A549 (cell line): Measurements from ENCODE around the gene MYPOP.

Source experiments
- FOSB ChIP-seq: fragments of 250-450 bp; sonication (Bioruptor Pico); IDR thresholded peaks from 2 replicates; pipeline ENCODE4 v1.5.0; 2020; ENCODE audit warnings: mild to moderate bottlenecking, moderate library complexity
- MAZ ChIP-seq: fragments of 150-350 bp; IDR thresholded peaks from 2 replicates; pipeline ENCODE4 v1.6.1; 2014; ENCODE audit warnings: antibody characterized with exemption, low read depth, low read length, borderline replicate concordance
- RAD21 ChIP-seq, 2 experiments: fragments of >200 bp in 1 of 2; sonication (Bioruptor Twin) in 1 of 2; formaldehyde crosslinking in 1 of 2; IDR thresholded peaks in 1 of 2; conservative IDR thresholded peaks in 1 of 2; 2 replicates in 1 of 2; 3 replicates in 1 of 2; pipeline ENCODE4 v1.6.1; 2012 to 2018; ENCODE audit warnings: inconsistent platforms in 1 of 2
- TF ChIP-seq, protein P1 (sequence below): fragments of >200 bp; sonication (Bioruptor Twin); formaldehyde crosslinking; IDR thresholded peaks from 3 replicates; pipeline ENCODE4 v1.5.1; 2016

DNA sequence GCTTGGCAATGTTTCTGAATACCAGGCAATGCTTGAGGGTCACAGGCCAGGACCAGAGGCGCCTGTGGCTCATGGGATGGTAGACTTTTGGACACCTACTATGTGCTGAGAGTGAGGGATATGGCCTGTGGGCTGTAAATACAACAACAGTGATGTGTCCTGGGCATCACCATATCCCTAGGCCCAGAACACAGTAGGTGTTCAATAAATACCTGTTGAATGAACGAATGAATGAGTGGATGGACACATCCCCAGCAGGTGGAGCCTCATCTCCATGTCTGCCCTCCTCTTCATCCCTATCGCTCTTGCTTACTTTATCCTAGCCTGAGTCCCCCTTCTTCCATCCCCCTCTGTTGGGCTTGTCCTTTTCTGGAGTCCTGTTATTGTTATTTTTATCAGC lies 28.6 kb upstream of the MYPOP start:
- TF ChIP-seq, protein P1, sequence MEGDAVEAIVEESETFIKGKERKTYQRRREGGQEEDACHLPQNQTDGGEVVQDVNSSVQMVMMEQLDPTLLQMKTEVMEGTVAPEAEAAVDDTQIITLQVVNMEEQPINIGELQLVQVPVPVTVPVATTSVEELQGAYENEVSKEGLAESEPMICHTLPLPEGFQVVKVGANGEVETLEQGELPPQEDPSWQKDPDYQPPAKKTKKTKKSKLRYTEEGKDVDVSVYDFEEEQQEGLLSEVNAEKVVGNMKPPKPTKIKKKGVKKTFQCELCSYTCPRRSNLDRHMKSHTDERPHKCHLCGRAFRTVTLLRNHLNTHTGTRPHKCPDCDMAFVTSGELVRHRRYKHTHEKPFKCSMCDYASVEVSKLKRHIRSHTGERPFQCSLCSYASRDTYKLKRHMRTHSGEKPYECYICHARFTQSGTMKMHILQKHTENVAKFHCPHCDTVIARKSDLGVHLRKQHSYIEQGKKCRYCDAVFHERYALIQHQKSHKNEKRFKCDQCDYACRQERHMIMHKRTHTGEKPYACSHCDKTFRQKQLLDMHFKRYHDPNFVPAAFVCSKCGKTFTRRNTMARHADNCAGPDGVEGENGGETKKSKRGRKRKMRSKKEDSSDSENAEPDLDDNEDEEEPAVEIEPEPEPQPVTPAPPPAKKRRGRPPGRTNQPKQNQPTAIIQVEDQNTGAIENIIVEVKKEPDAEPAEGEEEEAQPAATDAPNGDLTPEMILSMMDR, result no peak; the same call in 2 of the 3 replicates
- TF ChIP-seq MAZ, result no peak
- TF ChIP-seq RAD21 (conservative IDR thresholded peaks at IDR 0.05 in 1 of 2, IDR thresholded peaks at IDR 0.05 in 1 of 2), result peak in 1 of 2 experiments; percentile 46; a peak in 2 of 5 replicates
- no peak for TF ChIP-seq FOSB (CRISPR knock-in tag)
